Stromal cell of bone marrow (primary cell): ENCODE results near the gene SESTD1.
"Not testable (repeated sequence)": the region's sequence is repeated elsewhere in the genome, so short reads cannot be mapped to it uniquely, and the experiment has no call there.

Experiments
- DNase-seq: peaks from one replicate; pipeline ENCODE4 v3.0.0-alpha.2; 2012; ENCODE audit warnings: low read depth

Gene SESTD1

GRCh38 chr2:179106342-179106675 is 158.3 kb downstream of the SESTD1 start:
- DNase-seq: no peak

DNA sequence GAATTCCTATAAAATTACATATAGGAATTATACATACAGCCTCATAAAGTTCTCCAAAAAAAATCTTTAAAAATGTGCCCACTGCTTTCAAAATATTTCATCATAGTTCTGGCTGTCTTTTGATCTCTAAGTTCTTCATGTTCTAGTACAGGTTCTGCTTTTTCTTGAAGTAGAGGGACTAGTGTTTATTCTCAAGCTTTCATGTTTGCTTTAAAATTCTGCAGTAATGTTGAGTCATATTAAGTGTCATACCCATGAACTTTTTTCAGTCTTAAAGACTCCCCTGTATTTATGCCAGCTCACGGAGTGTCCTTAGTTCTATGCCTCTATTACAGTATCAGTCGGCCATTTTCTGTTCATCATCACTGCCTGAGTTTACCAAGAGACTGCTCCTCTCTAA is 159.9 kb downstream of the SESTD1 start:
- DNase-seq: peak; percentile 6

GRCh38 chr2:179098080-179098689 is 166.4 kb downstream of the SESTD1 start:
- DNase-seq: no peak

DNA sequence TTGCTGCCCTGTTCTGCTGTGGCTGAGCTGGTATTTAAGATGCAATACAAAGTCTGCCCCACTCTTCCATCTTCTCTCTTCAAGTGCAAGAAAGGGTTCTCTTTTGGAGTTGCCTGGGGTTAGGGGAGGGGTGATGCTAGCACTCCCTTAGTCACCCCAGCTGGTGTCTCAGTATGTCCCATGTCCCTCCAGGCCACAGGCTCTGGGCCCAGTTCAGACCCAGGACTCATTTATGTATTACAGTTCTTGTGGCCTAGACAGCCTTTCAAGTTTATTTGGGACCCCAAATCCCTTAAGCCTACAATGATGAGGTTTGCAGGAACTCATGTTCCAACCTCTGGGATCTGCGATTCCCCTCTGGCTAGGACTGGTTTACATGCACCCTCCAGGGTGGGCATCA is 167.5 kb downstream of the SESTD1 start:
- DNase-seq: no peak

- DNase-seq: no peak
Observed at GRCh38 chr2:179096090-179096489, 168.5 kb downstream of the SESTD1 start.

DNA sequence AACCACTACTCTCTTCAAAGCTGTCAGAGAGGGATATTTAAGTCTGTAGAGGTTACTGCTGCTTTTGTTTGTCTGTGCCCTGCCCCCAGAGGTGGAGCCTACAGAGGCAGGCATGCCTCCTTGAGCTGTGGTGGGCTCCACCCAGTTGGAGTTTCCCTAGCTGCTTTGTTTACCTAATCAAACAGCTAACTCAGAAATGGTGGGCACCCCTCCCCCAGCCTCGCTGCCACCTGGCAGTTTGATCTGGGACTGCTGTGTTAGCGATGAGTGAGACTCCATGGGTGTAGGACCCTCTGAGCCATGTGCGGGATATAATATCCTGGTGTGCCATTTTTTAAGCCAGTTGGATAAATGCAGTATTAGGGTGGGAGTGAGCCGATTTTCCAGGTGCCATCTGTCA is 171.7 kb downstream of the SESTD1 start:
- DNase-seq: not testable (repeated sequence)

DNA sequence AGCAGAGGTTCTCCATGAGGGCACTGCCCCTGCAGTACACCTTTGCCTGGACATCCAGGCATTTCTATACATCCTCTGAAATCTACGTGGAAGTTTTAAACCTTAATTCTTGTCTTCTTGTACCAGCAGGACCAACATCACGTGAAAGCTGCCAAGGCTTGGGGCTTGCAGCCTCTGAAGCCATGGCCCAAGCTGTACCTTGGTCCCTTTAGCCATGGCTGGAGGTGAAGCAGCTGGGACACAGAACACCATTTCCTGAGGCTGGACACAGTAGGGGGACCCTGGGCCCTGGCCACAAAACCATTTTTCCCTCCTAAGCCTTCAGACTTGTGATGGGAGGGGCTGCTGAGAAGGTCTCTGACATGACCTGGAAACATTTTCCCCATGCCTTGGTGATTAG is 181.9 kb downstream of the SESTD1 start:
- no peak for DNase-seq

- DNase-seq: no peak
Observed at GRCh38 chr2:179081954-179082353, 182.7 kb downstream of the SESTD1 start.

GRCh38 chr2:179072527-179072926 is 192.1 kb downstream of the SESTD1 start:
- DNase-seq: no peak

DNA sequence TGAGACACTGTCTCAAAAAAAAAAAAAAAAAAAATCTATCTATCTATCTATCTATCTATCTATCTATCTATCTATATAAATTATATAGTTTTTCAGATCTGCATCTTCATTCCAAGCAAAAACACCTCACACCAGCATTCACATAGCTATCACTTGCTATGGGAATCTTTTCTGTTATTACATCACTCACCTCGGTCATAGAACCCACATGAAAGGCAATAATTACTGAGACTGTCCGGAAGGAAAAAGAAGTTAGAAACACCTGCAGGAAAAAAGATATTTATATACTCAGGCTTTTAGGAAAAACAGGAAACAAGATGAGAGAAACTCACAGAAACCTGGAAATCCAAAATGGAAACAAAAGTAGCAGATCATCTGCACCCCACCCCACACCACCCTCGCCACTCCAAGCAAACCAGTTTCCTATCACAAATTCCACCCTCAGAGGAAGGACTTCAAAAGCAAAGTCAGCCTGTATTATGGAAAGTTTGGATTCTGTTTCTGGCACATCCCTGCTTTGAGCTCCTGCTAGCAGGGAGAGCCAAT is 192.7 kb downstream of the SESTD1 start:
- no peak for DNase-seq

DNA sequence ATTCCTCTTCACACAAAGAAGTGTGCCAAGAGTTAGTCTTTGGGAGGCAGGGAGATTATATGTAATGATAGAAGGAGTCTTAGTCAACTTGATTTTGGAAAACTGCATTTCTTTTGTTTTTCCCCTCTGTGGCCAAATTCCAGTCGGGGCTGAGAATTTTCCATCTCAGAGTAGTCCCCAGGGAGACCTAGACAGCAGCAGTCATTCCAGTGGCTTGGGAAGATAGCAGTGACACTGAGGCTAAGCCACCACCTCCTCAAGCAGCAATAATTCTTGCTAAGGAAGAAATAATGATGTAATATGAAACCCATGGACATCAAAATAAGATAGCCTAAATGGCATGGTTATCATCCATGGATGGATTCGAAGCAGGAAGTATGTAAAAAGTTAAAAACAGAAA is 193.7 kb downstream of the SESTD1 start:
- no peak for DNase-seq

DNA sequence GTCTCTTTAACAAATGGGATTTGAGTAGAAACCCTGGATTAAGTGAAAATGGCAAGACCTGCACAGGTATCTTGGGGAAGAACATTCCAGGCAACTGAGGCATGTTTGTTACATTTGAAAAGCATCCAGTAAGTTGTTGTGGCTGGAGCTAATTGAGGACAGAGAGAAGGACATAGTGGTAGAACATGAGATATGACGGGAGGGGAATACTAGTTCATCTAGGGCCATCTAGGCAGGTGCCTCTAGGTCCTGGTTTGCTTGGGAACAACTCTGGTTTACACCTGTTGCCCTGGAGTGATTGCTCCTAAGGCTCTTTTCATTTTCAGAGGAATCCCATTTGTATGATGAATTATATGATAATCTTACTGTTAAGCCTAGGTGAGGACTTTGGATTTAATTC is 194.9 kb downstream of the SESTD1 start:
- no peak for DNase-seq

- DNase-seq: no peak
Observed at GRCh38 chr2:179068991-179069643, 195.5 kb downstream of the SESTD1 start.

DNA sequence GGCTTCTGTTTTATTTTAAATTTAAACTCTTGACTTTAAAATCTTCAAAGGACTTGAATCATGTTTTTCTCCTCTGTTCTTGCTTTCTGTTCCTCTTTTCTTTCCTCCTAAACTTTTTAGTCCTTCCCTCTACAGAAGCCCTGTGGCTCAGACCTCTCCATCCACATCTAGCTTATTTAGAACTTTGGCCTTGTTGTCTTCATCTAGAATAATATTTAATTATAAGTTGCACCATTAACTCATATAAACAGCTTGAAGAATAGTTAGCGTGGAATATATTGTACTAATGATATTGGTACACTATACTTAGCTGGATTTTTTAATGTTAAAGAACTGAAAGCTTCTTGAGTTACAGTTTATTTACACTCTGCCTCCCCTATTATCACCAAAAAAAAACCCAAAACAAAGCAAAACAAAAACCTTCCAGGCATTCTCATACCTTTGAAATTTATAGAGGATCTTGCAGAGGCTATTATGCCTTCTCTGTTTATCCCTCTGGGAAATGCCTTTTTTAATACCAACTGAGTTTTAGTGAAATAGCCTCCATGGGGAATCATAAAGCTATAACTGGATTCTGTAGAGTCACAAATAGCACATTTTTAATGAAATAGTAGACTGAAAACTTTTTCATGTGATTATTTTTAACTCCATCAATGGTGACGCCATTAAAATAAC is 205.5 kb downstream of the SESTD1 start:
- DNase-seq: no peak

DNA sequence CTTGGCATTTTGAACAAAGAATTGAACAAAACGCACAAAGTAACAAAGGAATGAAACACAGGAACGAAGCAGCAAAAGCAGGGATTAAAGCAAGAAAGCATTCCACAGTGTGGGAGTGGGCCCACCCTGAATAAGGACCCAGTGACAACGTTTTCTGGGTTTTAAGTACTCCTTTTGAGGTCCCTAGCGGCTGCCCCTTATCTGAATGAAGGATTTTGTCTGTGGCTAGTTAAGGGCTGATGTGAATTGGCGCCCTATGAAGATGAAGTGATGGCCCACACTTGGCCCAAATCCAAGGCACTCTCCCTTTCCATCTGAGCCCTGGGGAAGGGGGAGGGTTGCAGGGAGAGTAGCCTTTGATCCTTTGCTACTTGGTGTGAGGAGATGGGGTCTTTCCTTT is 206.9 kb downstream of the SESTD1 start:
- DNase-seq: no peak

GRCh38 chr2:179053568-179053967 is 211.1 kb downstream of the SESTD1 start:
- DNase-seq: not testable (repeated sequence)
